B cell (primary cell): ENCODE measurements around the gene BICDL1.

ENCODE experiments used
- CTCF ChIP-seq: fragments of 200-600 bp; IDR thresholded peaks from one replicate; pipeline ENCODE4 v1.8.0; 2022; ENCODE audit warnings: antibody characterized with exemption, mild to moderate bottlenecking
- EZH2 ChIP-seq: IDR thresholded peaks from 2 replicates; pipeline ENCODE4 v1.6.1; 2012; ENCODE audit warnings: borderline replicate concordance, low read depth, mild to moderate bottlenecking, moderate library complexity, low read length; ENCODE audit not compliant: insufficient read depth, poor library complexity, severe bottlenecking

GRCh38 chr12:119998471-119999245, 9.6 kb downstream of the BICDL1 start:
- TF ChIP-seq CTCF (no peak), EZH2 (no peak)
